Suprapubic skin (tissue), 4 donors: ENCODE measurements around the gene OTOG.

Experiments
- EP300 ChIP-seq: sonication (generic); formaldehyde crosslinking; IDR thresholded peaks from one replicate; pipeline ENCODE4 v1.6.1; 2017; ENCODE audit warnings: antibody characterized with exemption
- POLR2AphosphoS5 ChIP-seq, 3 donors: sonication (generic); formaldehyde crosslinking; IDR thresholded peaks; one replicate each; pipeline ENCODE4 v1.6.1; 2017; ENCODE audit warnings: antibody characterized with exemption in 3 of 3

DNA sequence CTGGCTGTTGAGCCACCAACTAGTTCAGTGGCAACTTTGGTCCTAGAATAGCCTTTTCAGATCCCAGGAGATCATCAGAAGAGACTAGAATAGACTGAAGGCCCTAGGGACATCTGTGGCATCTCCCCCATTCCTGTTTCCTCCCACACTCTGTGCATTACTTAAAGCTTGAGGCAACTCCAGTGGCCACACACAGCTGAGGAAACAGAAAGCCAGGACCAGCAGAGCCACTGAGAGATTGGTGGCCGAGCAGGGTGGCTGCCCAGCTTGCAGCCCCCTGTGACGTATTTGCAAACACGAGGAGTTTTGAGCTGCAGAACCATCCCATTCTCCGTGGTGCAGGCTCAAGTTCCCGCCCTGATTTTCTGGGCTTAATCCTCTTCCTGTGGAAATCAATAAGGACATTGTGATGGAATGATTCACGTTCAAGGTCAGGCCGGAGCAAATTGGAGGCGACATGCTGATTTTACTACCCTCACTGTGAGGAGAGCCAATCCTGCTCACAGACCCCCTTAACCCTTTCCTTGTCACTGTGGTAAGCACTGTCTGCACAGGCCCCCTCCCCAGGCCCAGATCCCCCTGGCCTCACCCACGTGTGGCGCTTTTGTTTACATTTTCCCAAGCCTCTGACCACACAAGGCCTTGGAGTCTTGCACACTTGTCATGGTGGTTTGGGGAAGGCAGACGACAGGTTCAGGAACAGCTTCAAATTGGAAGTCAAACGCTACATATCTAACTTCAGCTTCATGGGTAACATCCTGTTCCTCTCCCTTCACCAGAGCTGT lies 103.3 kb downstream of the OTOG start:
- no peak for TF ChIP-seq POLR2AphosphoS5 (IDR thresholded peaks at IDR 0.05)
- no peak for TF ChIP-seq EP300
